K562 (cell line): ENCODE measurements around the gene PAFAH1B2. TPM values are rescaled to one million over a fixed set of nuclear protein-coding genes. Genes with fewer than 3 reads are reported as not detected.

Source experiments
- ATAC-seq: fragments of 200-7000 bp; cut with Tn5 transposase; 3 replicates; pipeline ENCODE4 v1.9.1; 2020; ENCODE audit warnings: moderate library complexity
- BruUV-seq: library from RNA; stranded (reverse); fragments of 400-500 nt; replicated peaks from 2 replicates; lab custom pipeline; 2021; lab: Mats Ljungman, UMichigan
- CTCF ChIA-PET: fragments of 300-600 bp; formaldehyde crosslinking; extraction: SDS; loops from one replicate; lab custom pipeline; 2021; ENCODE audit warnings: low intra/inter-chr PET ratio; lab: Yijun Ruan, JAX
- POLR2A ChIA-PET: fragments of 300-600, 350-650 bp; sonication (Branson Sonifier 250); formaldehyde crosslinking; extraction: SDS; loops from one replicate; lab custom pipeline; 2021; ENCODE audit warnings: antibody characterized with exemption, inconsistent platforms; lab: Yijun Ruan, JAX
- DNase-seq, 4 experiments: peaks; one replicate each; pipeline versions ENCODE4 v3.0.0 to v3.0.0-alpha.2; 2011 to 2018; ENCODE audit warnings: low spot score in 3 of 4, mixed read lengths in 3 of 4; ENCODE audit errors: extremely low read depth in 1 of 4
- FAIRE-seq: peaks from 2 replicates; lab custom pipeline; 2011; peaks lifted over from hg19 to GRCh38; lab: Jason Lieb, UNC
- H2AFZ ChIP-seq: 2 replicates; pipeline ENCODE4 v1.6.0; 2011; ENCODE audit warnings: low read depth, low read length, control low read depth, inconsistent platforms
- H3K27ac ChIP-seq: fragments of 200-600 bp; 3 replicates; pipeline ENCODE4 v1.8.0; 2011; ENCODE audit warnings: low read depth, mild to moderate bottlenecking, control low read depth, inconsistent platforms, low read length, moderate library complexity, mixed read lengths; ENCODE audit errors: extremely low read depth
- H3K27me3 ChIP-seq, 2 experiments: fragments of 300-600 bp in 1 of 2; 2 replicates in 1 of 2; 3 replicates in 1 of 2; pipeline versions ENCODE4 v1.6.0 to v1.8.0; 2011; ENCODE audit warnings: inconsistent platforms in 2 of 2, low read length in 2 of 2, mild to moderate bottlenecking in 1 of 2, mixed read lengths in 1 of 2, moderate library complexity in 1 of 2; ENCODE audit not compliant: control insufficient read depth in 2 of 2, insufficient read depth in 2 of 2
- H3K36me3 ChIP-seq: fragments of 300-600 bp; 3 replicates; pipeline ENCODE4 v1.8.0; 2011; ENCODE audit warnings: mild to moderate bottlenecking, low read length, inconsistent platforms; ENCODE audit not compliant: control insufficient read depth, insufficient read depth
- H3K4me1 ChIP-seq, 2 experiments: fragments of 200-600 bp in 1 of 2; replicated peaks in 1 of 2; 2 replicates in 1 of 2; 3 replicates in 1 of 2; pipeline versions ENCODE4 v1.5.1 to v1.8.0; 2011; ENCODE audit warnings: inconsistent platforms in 2 of 2, low read length in 2 of 2, mild to moderate bottlenecking in 1 of 2, mixed read lengths in 1 of 2, moderate library complexity in 1 of 2; ENCODE audit not compliant: control insufficient read depth in 2 of 2, insufficient read depth in 2 of 2
- H3K4me2 ChIP-seq: 2 replicates; pipeline ENCODE4 v1.6.1; 2011; ENCODE audit warnings: low read length, control low read depth, inconsistent platforms, mixed read lengths; ENCODE audit not compliant: insufficient read depth
- H3K4me3 ChIP-seq: fragments of 200-600 bp; sonication (generic), shearing (Covaris generic); 2 replicates; pipeline ENCODE4 v1.5.1; 2016; ENCODE audit warnings: control low read depth, inconsistent platforms
- H3K79me2 ChIP-seq: fragments of 200-600 bp; 3 replicates; pipeline ENCODE4 v1.8.0; 2011; ENCODE audit warnings: low read length, inconsistent platforms; ENCODE audit not compliant: control insufficient read depth, insufficient read depth
- H3K9ac ChIP-seq, 2 experiments: 2 replicates each; pipeline versions ENCODE4 v1.6.0 to v1.6.1; 2011; ENCODE audit warnings: low read depth in 2 of 2, low read length in 2 of 2, control low read depth in 1 of 2, inconsistent platforms in 1 of 2, mild to moderate bottlenecking in 1 of 2, mixed read lengths in 1 of 2; ENCODE audit not compliant: insufficient read depth in 1 of 2
- H3K9me1 ChIP-seq: one replicate; pipeline ENCODE4 v1.6.0; 2011; ENCODE audit warnings: inconsistent platforms, mild to moderate bottlenecking, low read length, moderate library complexity; ENCODE audit not compliant: control insufficient read depth, insufficient read depth
- H3K9me3 ChIP-seq: replicated peaks from 2 replicates; pipeline ENCODE4 v1.5.1; 2011; ENCODE audit warnings: low read depth, low read length, inconsistent platforms; ENCODE audit not compliant: control insufficient read depth, insufficient read depth
- H4K20me1 ChIP-seq: replicated peaks from 2 replicates; pipeline ENCODE4 v1.6.1; 2011; ENCODE audit warnings: low read length, inconsistent platforms, mixed read lengths; ENCODE audit not compliant: control insufficient read depth, insufficient read depth
- JUND ChIP-seq, 2 experiments: IDR thresholded peaks; 2 replicates in 1 of 2; 3 replicates in 1 of 2; pipeline ENCODE4 v1.6.1; 2011; ENCODE audit warnings: borderline replicate concordance in 2 of 2, low read depth in 2 of 2, low read length in 2 of 2, improper control_type of control experiment in 1 of 2, missing biosample characterization in 1 of 2, missing genetic modification characterization in 1 of 2, missing genetic modification reagents in 1 of 2
- NFIC ChIP-seq: fragments of 450-650 bp; IDR thresholded peaks from 2 replicates; pipeline ENCODE4 v1.6.1; 2017; ENCODE audit warnings: mild to moderate bottlenecking, inconsistent platforms
- PHF8 ChIP-seq: fragments of 200-600 bp; sonication (generic); IDR thresholded peaks from 2 replicates; pipeline ENCODE4 v1.6.1; 2012; ENCODE audit warnings: mixed run types, mild to moderate bottlenecking, inconsistent platforms, low read length, moderate library complexity, borderline replicate concordance
- PRDM10 ChIP-seq: fragments of 450-650 bp; IDR thresholded peaks from 2 replicates; pipeline ENCODE4 v1.6.1; 2018; ENCODE audit not compliant: partially characterized antibody
- RBBP5 ChIP-seq: fragments of 200-600 bp; sonication (generic); IDR thresholded peaks from 2 replicates; pipeline ENCODE4 v1.6.1; 2012; ENCODE audit warnings: borderline replicate concordance, mild to moderate bottlenecking, low read length, control low read depth, inconsistent platforms; ENCODE audit not compliant: insufficient read depth, poor library complexity, severe bottlenecking
- RCOR1 ChIP-seq, 2 experiments: IDR thresholded peaks; 2 replicates each; pipeline ENCODE4 v1.6.1; 2012; ENCODE audit warnings: low read depth in 2 of 2, low read length in 2 of 2, borderline replicate concordance in 1 of 2, improper control_type of control experiment in 1 of 2
- STAG1 ChIP-seq: sonication (generic); formaldehyde crosslinking; IDR thresholded peaks from 2 replicates; pipeline ENCODE4 v1.5.0; 2020; ENCODE audit warnings: missing genetic modification reagents, borderline replicate concordance
- ZC3H11A ChIP-seq: IDR thresholded peaks from 2 replicates; pipeline ENCODE4 v1.6.1; 2012; ENCODE audit warnings: low read depth, low read length, improper control_type of control experiment
- ZFX ChIP-seq: sonication (generic); formaldehyde crosslinking; IDR thresholded peaks from 2 replicates; pipeline ENCODE4 v1.8.0; 2022; ENCODE audit warnings: mild to moderate bottlenecking, missing genetic modification reagents, moderate library complexity
- ZNF408 ChIP-seq: fragments of 250-450 bp; sonication (Bioruptor Pico); IDR thresholded peaks from 2 replicates; pipeline ENCODE4 v1.4.0; 2020; ENCODE audit warnings: low read depth, mild to moderate bottlenecking, moderate library complexity
- WGBS: fragments of 100-300 bp; shearing (Covaris generic); methylation state at CpG from one replicate; pipeline ENCODE4 v1.1.6; 2016; ENCODE audit warnings: low coverage, mixed read lengths; ENCODE audit not compliant: insufficient coverage; ENCODE audit errors: missing lambda C conversion rate; 5-methylcytosine and 5-hydroxymethylcytosine counted together
- in situ Hi-C: fragments of 300-500 bp; cut with MboI; formaldehyde crosslinking; loops from 4 replicates; pipeline ENCODE4 v1.15.0; 2018; ENCODE audit warnings: inconsistent platforms, mixed read lengths
- intact Hi-C: fragments of 100-400 bp; cut with micrococcal nuclease; formaldehyde crosslinking; loops from 2 replicates; pipeline ENCODE4 v1.14.2; 2022
- polyA plus RNA-seq, 8 experiments: library from polyadenylated mRNA; depleted of rRNA in 4 of 8; stranded (reverse) in 5 of 8; unstranded in 3 of 8; fragments of >200 nt; fragmentation: Nextera tagmentation in 2 of 8; fragmentation: Illumina TruSeq in 1 of 8; extraction: Ambion mirVana in 2 of 8; extraction: Trizol in 1 of 8; gene quantifications; 2 replicates each; pipeline versions ENCODE4 v1.2.1 to v1.2.3, GENCODE V29; 2011 to 2014; ENCODE audit warnings: inconsistent platforms in 1 of 8, missing spikeins in 1 of 8
- total RNA-seq, 7 experiments: library from RNA; depleted of rRNA in 6 of 7; stranded (reverse); fragments of >200 nt in 6 of 7; fragmentation: Illumina TruSeq in 2 of 7; extraction: Trizol in 2 of 7; gene quantifications; 2 replicates each; pipeline versions ENCODE4 v1.2.1 to v1.2.3, GENCODE V29; 2011 to 2021; ENCODE audit warnings: low replicate concordance in 1 of 7

The PAFAH1B2 gene
- total and polyA plus RNA-seq, 9 of the 15 experiments (the other 6 are each of a cell fraction or from before 2014, with no cell fraction given) = 27.8 to 94.7 (median 64.9) TPM

DNA sequence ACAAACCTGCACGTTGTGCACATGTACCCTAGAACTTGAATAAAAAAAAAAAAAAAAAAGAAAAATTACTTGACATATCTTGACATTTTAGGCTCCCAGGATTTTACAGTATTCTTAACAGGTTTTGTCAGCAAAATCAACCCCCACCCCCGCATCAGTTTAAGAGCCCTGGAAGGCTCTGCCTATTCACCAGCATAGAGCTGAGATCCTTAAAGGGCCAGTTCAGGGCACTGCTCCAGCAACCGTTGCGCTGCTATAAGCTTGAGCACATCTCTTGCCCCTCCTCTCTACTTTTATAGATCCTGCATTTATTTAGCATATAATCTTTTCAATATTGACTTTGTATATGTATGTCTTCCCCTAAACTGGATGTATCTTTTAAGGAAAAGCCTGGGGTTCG, 697 bp upstream of the PAFAH1B2 start (continued):
- 0 out of 4 replicates have a peak, but pooled peaks of 1 of the 2 experiments have one; percentile 13 for TF ChIP-seq RCOR1 (IDR thresholded peaks at IDR 0.05; ENCODE audit: borderline replicate concordance in 1 of 2, low read depth in 2 of 2, low read length in 2 of 2)
- peak; percentile 92 for TF ChIP-seq PRDM10
- peak; percentile 3; the same call in 1 of the 2 replicates for TF ChIP-seq NFIC

- H3K9me1 ChIP-seq = no peaks in the 10 kb centered on the region
- H3K27me3 ChIP-seq = no peaks in the 10 kb centered on the region
- peak overlapping the region; percentile 100 for H3K4me2 ChIP-seq
- peak overlapping the region; percentile 89 for H3K4me3 ChIP-seq
- ChIA-PET CTCF (interaction anchor here (0.5 kb wide), 1 partner anchor 138 kb away, joined by 3 read pairs; no protein-coding TSS in a partner anchor), POLR2A (interaction anchor here (0.6 to 2.7 kb wide), 16 partner anchors 9 to 402 kb away, joined by 3 to 18 read pairs (median 4); partner anchors contain the start of genes CEP164 and SIDT2)
- H3K79me2 ChIP-seq = peaks cover 61% of the 10 kb centered on the region
- DNase-seq (peak; percentile 49 to 83 (median 63)), ATAC-seq (peak; percentile 83), FAIRE-seq (peak; percentile 73)
- peak overlapping the region; percentile 99 for H2AFZ ChIP-seq
- intact Hi-C loops (loop anchor here (1.0 to 2.0 kb wide), 2 partner anchors 34 to 80 kb away; partner anchors contain the start of gene SIDT2), in situ Hi-C loops (no loop called here)
- H3K9me3 ChIP-seq = no peaks in the 10 kb centered on the region
- peaks cover 10 to 13% of the 10 kb centered on the region in 2 experiments; a peak in 4 of 5 replicates for H3K4me1 ChIP-seq
- peaks cover 35% of the 10 kb centered on the region for H3K36me3 ChIP-seq
- H3K9ac ChIP-seq = peak overlapping the region; percentile 90 to 92
- under 1% methylated on average over 38 of the region's 62 CpGs for WGBS
- peaks cover 6% of the 10 kb centered on the region for H4K20me1 ChIP-seq
- peak overlapping the region; percentile 88 for H3K27ac ChIP-seq
- no TSS peak for BruUV-seq
- TF ChIP-seq ZNF408 = no peak
- TF ChIP-seq RBBP5 = peak; percentile 82
- TF ChIP-seq PHF8 = peak; percentile 30; the same call in 1 of the 2 replicates
- peak; percentile 89 for TF ChIP-seq JUND (IDR thresholded peaks at IDR 0.05; ENCODE audit: borderline replicate concordance, low read depth, low read length)
- peak; percentile 88; the same call in 2 of the 3 replicates for TF ChIP-seq JUND (tag; IDR thresholded peaks at IDR 0.05; ENCODE audit: borderline replicate concordance, low read depth, low read length)
- no peak for TF ChIP-seq STAG1 (CRISPR knock-in tag)
- peak; percentile 76 for TF ChIP-seq ZFX (CRISPR knock-in tag)
- TF ChIP-seq ZC3H11A = no peak
These were observed 648 bp downstream of the PAFAH1B2 start for GRCh38 chr11:117144477-117145392.
